Measurements from ENCODE around the gene FAM217B.
"Not testable (repeated sequence)": the region's sequence is repeated elsewhere in the genome, so short reads cannot be mapped to it uniquely, and the experiment has no call there.

The FAM217B gene

DNA sequence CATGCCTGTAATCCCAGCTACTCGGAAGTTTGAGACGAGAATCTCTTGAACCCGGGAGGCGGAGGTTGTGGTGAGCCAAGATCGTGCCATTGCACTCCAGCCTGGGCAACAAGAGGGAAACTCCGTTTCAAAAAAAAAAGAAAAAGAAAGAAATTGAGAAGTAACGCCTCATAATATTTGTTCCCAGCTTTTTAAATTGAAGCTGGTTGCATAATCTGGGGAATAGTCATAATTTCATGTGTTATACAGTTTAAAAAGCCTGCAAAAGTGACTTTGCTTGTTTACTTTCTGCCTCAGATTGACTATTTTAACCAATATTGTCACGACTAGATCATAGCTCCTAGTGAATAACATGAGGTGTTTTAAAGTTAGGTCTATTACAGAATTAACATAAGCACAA lies 7.2 kb downstream of the FAM217B start:
- Mint-ChIP-seq H3K27me3 (no peaks in the 10 kb centered on the region), H3K27ac (no peak overlapping the region), H3K4me1 (peaks cover 4 to 20% of the 10 kb centered on the region in 2 donors), H3K9me3 (no peaks in the 10 kb centered on the region), H3K36me3 (peaks cover 12% of the 10 kb centered on the region in 2 donors), H3K4me3 (no peak overlapping the region)
- DNase-seq (no peak), ATAC-seq (replicated peaks) (no peak)

DNA sequence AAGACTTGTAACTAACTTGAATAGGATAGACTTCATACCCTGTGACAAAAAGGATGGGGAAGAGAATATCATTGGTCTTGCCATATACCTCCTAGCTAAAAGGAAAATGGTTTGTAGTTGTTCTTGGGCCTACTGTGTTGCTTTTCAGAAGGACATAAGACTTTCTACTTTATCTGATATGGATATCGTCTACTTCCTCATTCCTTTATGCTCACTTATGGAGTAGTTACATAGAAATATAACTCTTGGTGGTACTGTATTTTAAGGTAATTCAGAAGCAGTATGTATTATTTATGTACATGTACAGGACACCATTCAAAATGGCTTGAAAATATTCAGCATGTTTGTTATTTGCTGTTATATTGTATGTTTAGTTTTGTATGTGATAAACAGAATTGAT lies 8.0 kb downstream of the FAM217B start:
- ATAC-seq (replicated peaks) (no peak), DNase-seq (no peak)
- Mint-ChIP-seq H3K4me1 (peaks cover 4 to 20% of the 10 kb centered on the region in 2 donors), H3K36me3 (peaks cover 12 to 16% of the 10 kb centered on the region in 2 donors), H3K9me3 (no peaks in the 10 kb centered on the region), H3K27me3 (no peaks in the 10 kb centered on the region), H3K4me3 (no peak overlapping the region), H3K27ac (no peak overlapping the region)

DNA sequence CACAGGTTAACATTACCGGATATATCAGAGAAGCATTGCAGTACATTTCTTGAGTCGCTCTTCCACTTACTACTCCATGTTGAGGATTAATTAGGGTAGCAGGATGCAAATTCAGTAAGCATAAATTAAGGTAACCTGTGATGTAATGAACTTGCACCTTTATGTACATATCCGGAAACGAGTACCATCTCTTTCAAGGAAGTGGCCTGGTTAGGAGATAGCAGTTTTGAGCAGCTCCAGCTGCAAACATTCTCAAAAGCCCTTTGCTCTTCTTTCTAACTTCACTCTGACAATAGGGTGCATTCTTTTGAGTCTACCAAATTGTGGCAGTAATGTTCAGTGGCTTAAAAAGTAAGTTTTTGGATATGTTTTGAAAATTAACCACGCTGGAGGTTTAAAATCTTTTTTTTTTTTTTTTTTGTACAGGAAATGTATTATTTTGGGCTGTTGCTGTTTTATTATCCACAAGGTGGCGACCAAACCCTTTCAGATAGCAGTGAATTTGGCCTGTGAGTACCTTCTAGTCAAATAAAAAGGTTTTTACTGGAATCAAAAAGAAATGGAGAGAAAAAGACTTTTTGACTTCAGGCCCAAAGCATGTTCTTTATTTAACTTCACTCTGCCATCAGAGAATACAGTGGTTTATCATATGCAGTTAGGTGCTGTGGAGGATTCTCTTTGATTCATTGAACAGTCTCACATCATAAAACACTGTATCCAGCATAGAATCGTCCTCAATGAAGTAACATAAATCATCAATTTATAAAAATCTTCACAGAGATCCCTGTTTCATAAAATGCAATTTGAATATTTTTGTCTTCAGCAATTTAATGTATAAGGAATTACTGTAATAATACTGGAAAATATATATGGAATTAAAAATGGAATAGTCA lies 8.9 kb downstream of the FAM217B start:
- Mint-ChIP-seq H3K36me3 (peaks cover 12 to 15% of the 10 kb centered on the region in 2 donors), H3K27me3 (no peaks in the 10 kb centered on the region), H3K4me1 (peaks cover 4 to 20% of the 10 kb centered on the region in 2 donors), H3K27ac (peak overlapping the region; percentile 51), H3K4me3 (peak overlapping the region in 1 of 2 donors; percentile 14), H3K9me3 (no peaks in the 10 kb centered on the region)
- DNase-seq (no peak), ATAC-seq (replicated peaks) (peak; percentile 52 to 55)

DNA sequence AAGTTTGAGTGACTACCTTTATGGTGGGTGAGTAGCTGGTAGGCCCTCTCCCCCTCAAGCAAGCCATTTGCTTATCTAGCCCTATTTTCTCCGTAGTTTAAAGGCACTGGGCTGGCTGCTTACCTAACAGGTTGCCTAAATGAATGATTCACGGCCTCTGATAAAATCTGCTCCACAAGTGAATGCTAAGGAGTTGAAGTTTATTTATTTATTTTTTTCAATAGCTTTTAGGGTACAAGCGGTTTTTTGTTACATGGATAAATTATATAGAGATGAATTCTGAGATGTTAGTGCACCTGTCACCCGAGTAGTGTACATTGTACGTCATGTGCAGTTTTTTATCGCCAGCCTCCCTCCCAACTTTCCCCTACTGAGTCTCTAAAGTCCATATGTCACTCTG lies 9.7 kb downstream of the FAM217B start:
- Mint-ChIP-seq H3K9me3 (no peaks in the 10 kb centered on the region), H3K27ac (no peak overlapping the region)
- no peak for ATAC-seq (replicated peaks)

GRCh38 chr20:59954718-59955117 lies 14.5 kb downstream of the FAM217B start:
- no peak overlapping the region for H3K27ac Mint-ChIP-seq
- H3K4me1 Mint-ChIP-seq: peaks cover 0 to 11% of the 10 kb centered on the region in 2 donors
- ATAC-seq (replicated peaks) (no peak), DNase-seq (no peak)
- no peaks in the 10 kb centered on the region for H3K9me3 Mint-ChIP-seq
- no peaks in the 10 kb centered on the region for H3K27me3 Mint-ChIP-seq
- H3K36me3 Mint-ChIP-seq: peaks cover 11 to 18% of the 10 kb centered on the region in 2 donors
- H3K4me3 Mint-ChIP-seq: no peak overlapping the region

More for the DNA sequence above, 9.7 kb downstream of the FAM217B start:
- H3K4me3 Mint-ChIP-seq: no peak overlapping the region
- H3K27me3 Mint-ChIP-seq: no peaks in the 10 kb centered on the region
- no peak for DNase-seq
- peaks cover 7 to 8% of the 10 kb centered on the region in 2 donors for H3K36me3 Mint-ChIP-seq
- H3K4me1 Mint-ChIP-seq: peaks cover 4 to 20% of the 10 kb centered on the region in 2 donors

DNA sequence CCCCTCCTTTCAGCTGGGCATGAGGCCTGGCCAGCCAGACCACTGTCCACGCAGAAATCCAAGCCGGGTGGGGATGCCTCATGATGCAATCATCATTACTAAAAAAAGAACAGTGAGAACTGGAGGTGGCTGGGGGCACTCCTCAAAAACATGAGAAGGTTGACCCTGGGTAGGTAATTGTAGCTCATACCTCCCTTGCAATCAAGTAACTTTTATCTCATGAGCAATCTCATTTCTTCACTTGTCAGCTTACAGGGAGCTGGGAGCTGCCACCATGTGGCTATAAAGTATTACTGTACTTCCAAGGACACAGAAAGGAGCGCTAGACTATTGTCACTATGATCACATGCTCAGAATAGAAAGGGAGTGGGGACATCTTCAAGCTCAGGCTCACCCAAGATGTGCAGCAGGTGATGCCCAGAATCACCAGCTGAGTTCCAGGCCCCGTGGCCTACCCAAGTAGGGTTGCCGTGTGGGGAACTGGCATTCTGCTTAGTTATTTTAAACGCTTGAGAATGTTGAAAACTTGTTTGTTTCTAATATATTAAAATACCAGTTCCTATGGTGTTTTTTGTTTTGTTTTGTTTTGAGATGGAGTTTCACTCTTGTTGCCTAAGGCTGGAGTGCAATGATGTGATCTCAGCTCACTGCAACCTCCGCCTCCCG lies 15.1 kb downstream of the FAM217B start:
- Mint-ChIP-seq H3K4me3 (no peak overlapping the region), H3K4me1 (peaks cover 0 to 11% of the 10 kb centered on the region in 2 donors), H3K27ac (no peak overlapping the region), H3K36me3 (peaks cover 12 to 23% of the 10 kb centered on the region in 2 donors), H3K9me3 (no peaks in the 10 kb centered on the region), H3K27me3 (no peaks in the 10 kb centered on the region)
- DNase-seq (no peak), ATAC-seq (replicated peaks) (peak in 1 of 2 donors; percentile 31)

DNA sequence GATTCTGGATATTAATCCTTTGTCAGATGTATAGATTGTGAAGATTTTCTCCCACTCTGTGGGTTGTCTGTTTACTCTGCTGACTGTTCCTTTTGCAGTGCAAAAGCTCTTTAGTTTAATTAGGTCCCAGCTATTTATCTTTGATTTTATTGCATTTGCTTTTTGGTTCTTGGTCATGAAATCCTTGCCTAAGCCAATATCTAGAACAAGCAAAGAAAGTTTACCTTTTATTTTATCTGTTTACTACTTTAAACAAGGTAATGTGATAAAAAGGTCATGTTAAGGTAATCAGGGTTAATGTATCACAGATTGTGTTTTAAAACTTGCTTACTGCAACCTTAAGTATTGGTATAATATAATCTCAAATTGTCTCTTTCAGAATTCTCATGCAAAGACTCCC lies 17.4 kb downstream of the FAM217B start:
- not testable (repeated sequence) for DNase-seq, H3K4me3 Mint-ChIP-seq, H3K9me3 Mint-ChIP-seq

GRCh38 chr20:59958123-59958522 lies 17.9 kb downstream of the FAM217B start, which contains the start of gene CDH26:
TSS of gene CDH26 (plus strand) at chr20:59958423. CDS start at chr20:59958727, 304 bp downstream.
- ATAC-seq (replicated peaks): no peak
- Mint-ChIP-seq H3K4me3 (no peak within 1 kb of the TSS), H3K9me3 (no peaks in the 10 kb centered on the region), H3K36me3 (peaks cover 8 to 25% of the 10 kb centered on the region in 2 donors), H3K27ac (no peak within 1 kb of the TSS), H3K4me1 (no peaks in the 10 kb centered on the region), H3K27me3 (no peaks in the 10 kb centered on the region)
- DNase-seq: no peak

More for the DNA sequence above, 17.4 kb downstream of the FAM217B start:
- not testable (repeated sequence) for H3K4me1 Mint-ChIP-seq; H3K27ac Mint-ChIP-seq; ATAC-seq (replicated peaks); H3K27me3 Mint-ChIP-seq
- H3K36me3 Mint-ChIP-seq: peaks cover 8 to 26% of the 10 kb centered on the region in 2 donors

DNA sequence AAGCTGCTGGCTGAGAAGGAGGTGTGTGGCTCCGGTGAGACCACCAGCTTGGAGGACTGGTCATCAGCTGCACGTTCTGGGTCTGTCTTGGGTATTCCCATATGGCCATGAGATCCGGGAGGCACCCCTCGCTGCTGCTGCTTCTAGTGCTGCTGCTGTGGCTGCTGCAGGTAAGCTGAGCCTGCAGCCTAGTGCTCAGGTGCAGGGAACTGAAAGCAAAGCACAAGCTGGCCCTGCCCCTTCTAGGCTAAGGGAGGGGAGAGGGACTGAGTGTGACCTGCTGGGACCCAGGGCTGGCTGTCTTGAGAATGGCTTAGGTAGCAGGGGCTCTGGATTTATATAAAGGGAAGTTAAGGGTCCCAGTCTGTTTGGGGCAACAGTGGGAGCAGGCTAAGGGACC lies 18.4 kb downstream of the FAM217B start:
- ATAC-seq (replicated peaks): no peak
- no peak overlapping the region for H3K4me3 Mint-ChIP-seq
- no peak for DNase-seq

DNA sequence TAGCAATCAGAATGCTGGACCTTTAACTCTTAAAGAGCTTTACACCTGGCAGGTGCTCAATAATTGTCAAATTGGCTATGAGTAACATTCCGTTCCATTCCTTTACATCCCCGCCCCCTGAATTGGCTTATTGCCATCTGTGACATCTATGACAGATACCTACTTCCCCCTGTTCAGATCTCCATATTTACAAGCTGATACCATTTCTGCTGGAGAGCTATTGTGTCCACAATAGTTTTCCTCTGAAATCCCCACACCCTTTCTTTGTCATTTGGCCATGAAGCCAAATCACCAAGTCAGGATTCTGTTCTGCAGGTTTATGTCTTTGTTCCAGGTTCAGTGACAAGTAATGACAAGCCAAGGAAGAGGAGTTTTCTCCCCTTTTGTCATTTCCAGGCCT lies 21.2 kb downstream of the FAM217B start:
- H3K9me3 Mint-ChIP-seq: no peaks in the 10 kb centered on the region

More for the DNA sequence above, 18.4 kb downstream of the FAM217B start:
- Mint-ChIP-seq H3K27me3 (no peaks in the 10 kb centered on the region), H3K36me3 (peaks cover 8 to 25% of the 10 kb centered on the region in 2 donors), H3K27ac (no peak overlapping the region), H3K4me1 (no peaks in the 10 kb centered on the region), H3K9me3 (no peaks in the 10 kb centered on the region)

GRCh38 chr20:59962155-59962554 lies 22.0 kb downstream of the FAM217B start:
- Mint-ChIP-seq H3K27me3 (no peaks in the 10 kb centered on the region), H3K4me1 (no peaks in the 10 kb centered on the region), H3K27ac (no peak overlapping the region), H3K4me3 (no peak overlapping the region), H3K9me3 (no peaks in the 10 kb centered on the region), H3K36me3 (peaks cover 8 to 25% of the 10 kb centered on the region in 2 donors)
- ATAC-seq (replicated peaks): no peak
- no peak for DNase-seq

More for the DNA sequence above, 21.2 kb downstream of the FAM217B start:
- ATAC-seq (replicated peaks): no peak
- Mint-ChIP-seq H3K4me3 (no peak overlapping the region), H3K27ac (no peak overlapping the region), H3K4me1 (no peaks in the 10 kb centered on the region), H3K36me3 (peaks cover 8 to 25% of the 10 kb centered on the region in 2 donors), H3K27me3 (no peaks in the 10 kb centered on the region)
- no peak for DNase-seq

GRCh38 chr20:59966428-59966827 lies 26.2 kb downstream of the FAM217B start:
- H3K27me3 Mint-ChIP-seq: peaks cover 0 to 6% of the 10 kb centered on the region in 2 donors
- no peaks in the 10 kb centered on the region for H3K9me3 Mint-ChIP-seq
- DNase-seq (no peak), ATAC-seq (replicated peaks) (no peak)
- no peak overlapping the region for H3K27ac Mint-ChIP-seq
- peaks cover 0 to 4% of the 10 kb centered on the region in 2 donors for H3K36me3 Mint-ChIP-seq
- H3K4me1 Mint-ChIP-seq: no peaks in the 10 kb centered on the region
- H3K4me3 Mint-ChIP-seq: no peak overlapping the region

DNA sequence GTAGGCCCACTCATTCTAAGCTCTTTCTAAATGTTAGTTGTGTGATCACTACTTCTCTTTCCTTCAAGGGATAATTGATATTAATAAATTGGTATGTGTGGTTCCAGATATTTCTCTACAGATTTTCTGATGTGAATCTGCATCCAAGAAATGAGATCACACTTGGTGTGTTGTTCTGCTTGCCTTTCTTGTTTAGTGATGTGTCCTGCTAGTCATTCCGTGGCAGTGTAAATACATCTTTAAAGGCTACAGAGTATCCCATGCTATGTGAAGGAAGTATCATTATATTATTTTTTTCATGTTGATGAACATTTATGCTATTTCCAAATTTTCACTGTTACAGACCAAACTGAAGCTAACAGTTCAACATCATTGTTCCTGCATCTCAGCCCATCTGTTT lies 31.2 kb downstream of the FAM217B start:
- no peak overlapping the region for H3K4me3 Mint-ChIP-seq
- peaks cover 0 to 6% of the 10 kb centered on the region in 2 donors for H3K27me3 Mint-ChIP-seq
- peaks cover 3 to 6% of the 10 kb centered on the region in 2 donors for H3K36me3 Mint-ChIP-seq
- no peaks in the 10 kb centered on the region for H3K4me1 Mint-ChIP-seq
- H3K27ac Mint-ChIP-seq: no peak overlapping the region
- no peak for DNase-seq
- no peaks in the 10 kb centered on the region for H3K9me3 Mint-ChIP-seq
- ATAC-seq (replicated peaks): no peak

- no peak overlapping the region for H3K4me3 Mint-ChIP-seq
- peaks cover 0 to 6% of the 10 kb centered on the region in 2 donors for H3K27me3 Mint-ChIP-seq
- H3K36me3 Mint-ChIP-seq: peaks cover 3 to 6% of the 10 kb centered on the region in 2 donors
- H3K4me1 Mint-ChIP-seq: no peaks in the 10 kb centered on the region
- no peak for ATAC-seq (replicated peaks)
- no peak for DNase-seq
- H3K27ac Mint-ChIP-seq: no peak overlapping the region
- no peaks in the 10 kb centered on the region for H3K9me3 Mint-ChIP-seq
Measured at GRCh38 chr20:59972037-59972801, 32.0 kb downstream of the FAM217B start.
